ENCODE measurements around the gene C3orf18.

The C3orf18 gene

DNA sequence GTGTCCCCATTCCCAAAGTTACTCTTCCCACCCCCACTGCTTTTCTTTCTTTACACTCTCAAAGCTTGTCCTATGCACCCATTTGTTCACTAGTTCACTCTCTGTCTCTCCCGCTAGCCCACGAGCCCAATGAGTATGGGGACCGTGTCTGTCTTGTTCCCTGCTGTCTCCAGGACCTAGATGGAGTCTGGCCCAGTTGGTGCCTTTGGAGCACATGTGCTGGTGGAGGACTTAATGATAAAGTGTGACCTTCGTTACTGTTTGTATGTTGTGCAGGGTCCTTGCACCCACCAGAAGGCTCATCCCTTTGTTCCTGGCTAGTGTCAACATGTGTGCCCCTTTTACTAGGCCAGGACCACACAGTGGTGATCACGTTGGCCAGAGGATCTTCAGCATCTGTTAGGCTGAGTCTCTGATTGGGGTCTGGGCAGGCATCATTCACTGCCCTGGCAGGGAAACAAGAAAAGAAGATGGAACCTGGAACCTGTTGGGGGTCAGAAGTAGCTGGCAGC, 36.6 kb upstream of the C3orf18 start:
- TF ChIP-seq, protein P1, sequence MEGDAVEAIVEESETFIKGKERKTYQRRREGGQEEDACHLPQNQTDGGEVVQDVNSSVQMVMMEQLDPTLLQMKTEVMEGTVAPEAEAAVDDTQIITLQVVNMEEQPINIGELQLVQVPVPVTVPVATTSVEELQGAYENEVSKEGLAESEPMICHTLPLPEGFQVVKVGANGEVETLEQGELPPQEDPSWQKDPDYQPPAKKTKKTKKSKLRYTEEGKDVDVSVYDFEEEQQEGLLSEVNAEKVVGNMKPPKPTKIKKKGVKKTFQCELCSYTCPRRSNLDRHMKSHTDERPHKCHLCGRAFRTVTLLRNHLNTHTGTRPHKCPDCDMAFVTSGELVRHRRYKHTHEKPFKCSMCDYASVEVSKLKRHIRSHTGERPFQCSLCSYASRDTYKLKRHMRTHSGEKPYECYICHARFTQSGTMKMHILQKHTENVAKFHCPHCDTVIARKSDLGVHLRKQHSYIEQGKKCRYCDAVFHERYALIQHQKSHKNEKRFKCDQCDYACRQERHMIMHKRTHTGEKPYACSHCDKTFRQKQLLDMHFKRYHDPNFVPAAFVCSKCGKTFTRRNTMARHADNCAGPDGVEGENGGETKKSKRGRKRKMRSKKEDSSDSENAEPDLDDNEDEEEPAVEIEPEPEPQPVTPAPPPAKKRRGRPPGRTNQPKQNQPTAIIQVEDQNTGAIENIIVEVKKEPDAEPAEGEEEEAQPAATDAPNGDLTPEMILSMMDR (conservative IDR thresholded peaks at IDR 0.05; ENCODE audit: low read depth) = no peak
- ChIA-PET CTCF (no interaction called here), POLR2A (ENCODE audit: low non-redundant PET) (no interaction called here)
- DNase-seq (ENCODE audit: low spot score) = no peak
- peak overlapping the region; percentile 99 for H3K27ac ChIP-seq

DNA sequence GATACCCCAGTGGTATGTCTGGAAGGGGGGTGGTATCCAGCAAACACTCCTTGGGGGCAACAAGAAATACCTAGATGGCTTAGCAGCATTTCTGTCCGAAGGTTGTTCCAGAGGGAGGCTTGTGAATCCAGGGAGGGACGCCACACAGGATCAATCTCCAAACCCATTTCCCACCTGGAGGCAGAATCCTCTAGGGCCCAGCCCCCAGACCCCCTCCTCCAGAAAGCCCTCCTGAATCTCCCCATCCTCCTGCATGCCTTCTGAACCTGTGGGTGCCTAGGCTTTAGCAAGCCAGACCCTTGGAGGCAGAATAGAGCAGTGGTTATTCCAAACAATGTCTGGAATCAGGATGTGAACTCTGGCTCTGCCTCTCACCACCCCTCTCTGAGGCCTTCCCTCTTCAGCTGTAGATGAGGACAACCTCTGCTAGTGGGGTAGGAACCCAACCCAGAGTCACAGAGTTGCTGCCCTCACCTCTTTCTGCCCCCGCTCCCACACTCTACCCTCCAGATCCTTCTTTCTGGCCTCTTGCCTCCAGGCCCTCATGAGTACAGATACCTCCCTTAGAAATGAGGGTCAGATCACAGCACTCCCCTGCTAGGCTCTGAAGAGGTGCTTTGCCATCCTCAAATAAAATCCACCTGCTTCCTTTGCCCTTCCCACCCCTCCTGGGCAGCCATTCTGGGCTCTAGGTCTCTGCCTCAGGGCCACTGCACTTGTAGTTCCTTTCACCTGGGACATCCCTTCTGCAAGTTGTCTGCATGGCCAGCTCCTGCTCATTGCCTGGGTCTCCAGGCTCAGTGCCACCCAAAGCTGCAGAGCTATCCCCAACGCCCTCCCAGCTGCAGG, 35.9 kb upstream of the C3orf18 start:
- TF ChIP-seq, protein P1 (conservative IDR thresholded peaks at IDR 0.05; ENCODE audit: low read depth) = no peak
- CTCF ChIA-PET = no interaction called here
- H3K27ac ChIP-seq = peak overlapping the region; percentile 99
- POLR2A ChIA-PET (ENCODE audit: low non-redundant PET) = no interaction called here
- DNase-seq (ENCODE audit: low spot score) = no peak

DNA sequence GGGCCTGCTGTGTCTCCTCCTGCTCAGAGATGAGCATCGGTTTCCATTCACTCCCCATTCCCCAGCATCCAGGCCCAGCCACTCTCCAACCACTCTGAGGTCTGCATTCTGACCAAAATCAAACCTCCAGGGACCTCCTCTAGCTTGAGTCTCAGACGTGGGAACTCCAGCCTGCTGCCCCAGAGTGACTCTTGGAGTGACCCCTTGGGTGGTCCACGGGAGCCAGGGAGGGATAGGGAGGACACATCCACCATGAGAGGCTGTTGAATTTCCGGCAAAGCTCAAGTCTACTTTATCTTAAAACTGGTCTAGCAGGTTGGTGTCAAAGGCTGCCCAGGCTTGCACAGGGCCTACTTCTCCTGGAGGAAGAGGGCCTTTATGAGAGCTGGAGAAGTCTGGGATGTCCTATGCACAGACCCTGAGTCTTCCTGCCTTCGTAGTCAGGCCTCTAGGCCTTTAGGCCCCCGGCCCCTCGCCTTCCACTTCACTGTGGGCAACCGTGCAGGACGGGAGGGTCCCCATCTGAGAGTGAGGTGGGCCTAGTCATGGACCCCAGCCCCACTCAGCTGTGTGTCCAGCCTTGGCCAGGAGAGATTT, 35.1 kb upstream of the C3orf18 start:
- no peak for DNase-seq (ENCODE audit: low spot score)
- ChIA-PET POLR2A (ENCODE audit: low non-redundant PET) (no interaction called here), CTCF (interaction anchor here (1.3 kb wide), 1 partner anchor 13 kb away, joined by 5 read pairs; no protein-coding TSS in a partner anchor)
- TF ChIP-seq, protein P1 (conservative IDR thresholded peaks at IDR 0.05; ENCODE audit: low read depth) = no peak
- peak overlapping the region; percentile 99 for H3K27ac ChIP-seq

DNA sequence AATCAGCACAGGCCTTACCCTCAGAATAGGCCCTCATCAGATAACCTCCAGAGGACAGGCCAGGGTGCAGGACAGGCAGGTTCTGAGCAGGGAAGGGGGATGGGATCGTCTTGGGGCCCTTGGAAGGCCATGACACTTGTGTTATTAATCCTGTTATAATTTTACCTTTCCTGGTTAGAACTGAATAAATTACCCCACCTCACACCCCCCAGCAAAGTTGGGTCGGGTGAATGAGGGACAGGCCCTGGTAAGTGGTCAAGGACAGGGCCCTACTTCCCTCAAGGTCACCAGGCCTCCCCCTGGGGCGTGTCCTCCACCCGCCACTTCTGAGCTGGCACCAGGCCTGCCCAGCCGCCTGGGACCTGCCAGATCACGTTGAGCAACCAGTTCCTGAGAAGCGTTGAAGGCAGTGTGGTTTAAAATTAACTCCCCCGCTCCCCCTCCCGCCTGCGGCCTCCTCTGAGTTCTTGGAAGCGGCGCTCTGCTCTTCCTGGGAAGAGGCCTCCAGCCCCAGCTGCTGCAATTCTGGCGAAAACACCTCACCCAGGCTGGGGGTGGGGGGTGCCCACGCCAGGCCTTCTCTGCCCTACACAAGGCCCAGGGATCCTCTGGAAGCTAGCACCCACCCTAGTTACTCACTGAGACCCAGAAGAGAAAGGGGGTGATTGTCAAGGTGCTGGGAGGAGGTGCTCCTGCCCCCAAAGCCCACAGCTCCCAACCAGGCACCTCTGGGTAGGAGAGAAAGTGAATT, 33.5 kb upstream of the C3orf18 start:
- CTCF ChIA-PET = no interaction called here
- H3K27ac ChIP-seq = peak overlapping the region; percentile 99
- peak; percentile 87 for DNase-seq (ENCODE audit: low spot score)
- POLR2A ChIA-PET (ENCODE audit: low non-redundant PET) = interaction anchor here (0.7 to 1.3 kb wide), 2 partner anchors 9 to 32 kb away, joined by 4 read pairs; partner anchors contain the start of gene HEMK1
- TF ChIP-seq, protein P1 (conservative IDR thresholded peaks at IDR 0.05; ENCODE audit: low read depth) = no peak

DNA sequence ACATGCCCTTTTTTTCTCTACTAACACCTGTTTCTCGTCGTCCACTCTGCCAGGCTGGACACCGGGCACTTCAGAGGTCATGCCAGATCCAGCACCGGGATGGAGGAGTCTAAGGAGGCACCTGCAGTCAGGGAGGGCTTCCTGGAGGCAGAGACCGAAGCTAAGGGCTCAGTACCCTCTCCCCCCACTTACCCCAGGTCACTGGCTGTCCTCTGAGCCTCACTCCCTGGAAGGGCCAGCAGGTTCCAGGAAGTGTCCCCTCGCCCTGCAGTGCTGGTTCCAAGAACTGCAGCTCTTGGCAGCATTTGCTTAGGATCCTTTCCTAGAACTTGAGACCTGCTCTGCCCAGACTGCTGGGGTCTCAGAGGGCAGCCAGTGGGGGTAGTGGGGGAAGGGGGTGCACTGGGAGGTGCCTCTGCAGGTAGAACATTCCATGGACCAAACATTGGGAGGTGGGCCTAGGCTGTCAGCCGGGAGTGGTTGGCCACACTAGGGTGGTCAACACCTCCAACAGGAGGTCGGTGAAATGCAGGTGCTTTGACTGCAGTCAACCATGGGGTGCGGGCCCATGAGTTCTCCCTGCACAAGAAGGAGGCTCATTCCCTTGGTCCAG, 32.7 kb upstream of the C3orf18 start:
- CTCF ChIA-PET = no interaction called here
- H3K27ac ChIP-seq = peak overlapping the region; percentile 99
- POLR2A ChIA-PET (ENCODE audit: low non-redundant PET) = no interaction called here
- DNase-seq (ENCODE audit: low spot score) = no peak
- TF ChIP-seq, protein P1 (conservative IDR thresholded peaks at IDR 0.05; ENCODE audit: low read depth) = no peak

DNA sequence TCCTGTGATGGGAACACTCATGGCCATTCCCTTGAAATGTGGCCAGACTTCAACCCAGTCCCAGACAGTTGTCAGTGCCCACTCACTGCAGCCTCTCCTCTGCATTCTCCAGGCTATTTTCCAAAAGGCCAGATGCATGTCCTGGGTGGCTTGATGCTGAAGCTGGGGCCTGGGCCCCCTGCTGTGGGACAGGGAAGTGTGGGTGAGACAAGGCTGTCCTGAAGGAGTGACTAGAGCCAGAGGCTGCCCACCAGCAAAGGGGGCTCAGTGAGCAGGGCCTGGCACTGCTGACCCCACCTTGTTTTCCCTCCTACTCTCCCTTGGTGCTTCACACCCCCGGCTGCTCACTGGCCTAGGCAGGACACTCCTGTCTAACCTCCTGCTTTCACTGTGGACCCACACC, 32.2 kb upstream of the C3orf18 start:
- DNase-seq (ENCODE audit: low spot score) = no peak
- ChIA-PET CTCF (no interaction called here), POLR2A (ENCODE audit: low non-redundant PET) (no interaction called here)
- TF ChIP-seq, protein P1 (conservative IDR thresholded peaks at IDR 0.05; ENCODE audit: low read depth) = no peak
- peak overlapping the region; percentile 99 for H3K27ac ChIP-seq

Data from RWPE1 (cell line).